ENCODE data around the gene RNLS. TPM values are rescaled to one million over a fixed set of nuclear protein-coding genes. Genes with fewer than 3 reads are reported as not detected.

Gene RNLS
- total RNA-seq, 2 experiments from 2014 or later, result 0.95 to 2.7 TPM

GRCh38 chr10:88243836-88244730 is 339.0 kb downstream of the RNLS start:
- peaks cover 18% of the 10 kb centered on the region for H3K4me1 Mint-ChIP-seq (ENCODE audit: low read depth)
- ATAC-seq (ENCODE audit: poor library complexity), result no peak
- intact Hi-C loops (cut with DNase I, micrococcal nuclease), result no loop called here
- Histone ChIP-seq H3K4me3 (ENCODE audit: low read length) (no peak overlapping the region), H3K4me1 (ENCODE audit: insufficient read depth, low read length) (peaks cover 3% of the 10 kb centered on the region), H3K9me3 (ENCODE audit: control insufficient read depth in 1 of 2, insufficient read depth in 1 of 2, low read length in 2 of 2) (no peaks in the 10 kb centered on the region), H3K27ac (ENCODE audit: low read depth in 1 of 2, low read length in 2 of 2) (no peak overlapping the region), H3K36me3 (ENCODE audit: insufficient read depth, low read length) (no peaks in the 10 kb centered on the region), H3K27me3 (ENCODE audit: control insufficient read depth in 1 of 2, insufficient read depth in 2 of 2, low read length in 2 of 2) (no peaks in the 10 kb centered on the region)
- POLR2A ChIA-PET, result no interaction called here
- DNase-seq, result no peak
- H3K27ac Mint-ChIP-seq, result no peak overlapping the region
- CTCF ChIA-PET, result no interaction called here
- TF ChIP-seq CTCF (IDR thresholded peaks at IDR 0.05), result no peak
- H3K4me3 Mint-ChIP-seq, result no peak overlapping the region
- no peaks in the 10 kb centered on the region for H3K36me3 Mint-ChIP-seq (ENCODE audit: low read depth)
- H3K27me3 Mint-ChIP-seq, result no peaks in the 10 kb centered on the region
- no peaks in the 10 kb centered on the region for H3K9me3 Mint-ChIP-seq

GRCh38 chr10:88243202-88243744 is 339.8 kb downstream of the RNLS start:
- Mint-ChIP-seq H3K27me3 (no peaks in the 10 kb centered on the region), H3K4me1 (ENCODE audit: low read depth) (peaks cover 18% of the 10 kb centered on the region), H3K4me3 (no peak overlapping the region), H3K9me3 (no peaks in the 10 kb centered on the region), H3K36me3 (ENCODE audit: low read depth) (no peaks in the 10 kb centered on the region), H3K27ac (no peak overlapping the region)
- no peaks in the 10 kb centered on the region for H3K9me3 ChIP-seq (ENCODE audit: control insufficient read depth in 1 of 2, insufficient read depth in 1 of 2, low read length in 2 of 2)
- DNase-seq, result no peak
- H3K27me3 ChIP-seq (ENCODE audit: control insufficient read depth in 1 of 2, insufficient read depth in 2 of 2, low read length in 2 of 2), result no peaks in the 10 kb centered on the region
- intact Hi-C loops (cut with DNase I, micrococcal nuclease), result no loop called here
- CTCF ChIA-PET, result no interaction called here
- no peak overlapping the region for H3K27ac ChIP-seq (ENCODE audit: low read depth in 1 of 2, low read length in 2 of 2)
- H3K4me3 ChIP-seq (ENCODE audit: low read length), result no peak overlapping the region
- ATAC-seq (ENCODE audit: poor library complexity), result no peak
- peaks cover 3% of the 10 kb centered on the region for H3K4me1 ChIP-seq (ENCODE audit: insufficient read depth, low read length)
- H3K36me3 ChIP-seq (ENCODE audit: insufficient read depth, low read length), result no peaks in the 10 kb centered on the region
- TF ChIP-seq CTCF (IDR thresholded peaks at IDR 0.05), result no peak
- POLR2A ChIA-PET, result no interaction called here

GRCh38 chr10:88241501-88241900 is 341.6 kb downstream of the RNLS start:
- H3K27ac Mint-ChIP-seq, result no peak overlapping the region
- ChIA-PET CTCF (no interaction called here), POLR2A (no interaction called here)
- intact Hi-C loops (cut with DNase I, micrococcal nuclease), result no loop called here
- no peak for TF ChIP-seq CTCF (IDR thresholded peaks at IDR 0.05)
- no peaks in the 10 kb centered on the region for H3K9me3 Mint-ChIP-seq
- no peaks in the 10 kb centered on the region for H3K27me3 ChIP-seq (ENCODE audit: control insufficient read depth in 1 of 2, insufficient read depth in 2 of 2, low read length in 2 of 2)
- no peaks in the 10 kb centered on the region for H3K9me3 ChIP-seq (ENCODE audit: control insufficient read depth in 1 of 2, insufficient read depth in 1 of 2, low read length in 2 of 2)
- no peak for ATAC-seq (ENCODE audit: poor library complexity)
- no peak overlapping the region for H3K4me3 Mint-ChIP-seq
- H3K27ac ChIP-seq (ENCODE audit: low read depth in 1 of 2, low read length in 2 of 2), result no peak overlapping the region
- H3K4me1 Mint-ChIP-seq (ENCODE audit: low read depth), result peaks cover 26% of the 10 kb centered on the region
- no peaks in the 10 kb centered on the region for H3K27me3 Mint-ChIP-seq
- DNase-seq, result no peak
- H3K36me3 ChIP-seq (ENCODE audit: insufficient read depth, low read length), result no peaks in the 10 kb centered on the region
- no peak overlapping the region for H3K4me3 ChIP-seq (ENCODE audit: low read length)
- H3K36me3 Mint-ChIP-seq (ENCODE audit: low read depth), result no peaks in the 10 kb centered on the region
- peaks cover 3% of the 10 kb centered on the region for H3K4me1 ChIP-seq (ENCODE audit: insufficient read depth, low read length)

Data from CD4-positive, alpha-beta T cell (primary cell).